Ectodermal cell (in vitro differentiated cells): ENCODE results near the gene EREG.

Experiments used
- H3K27ac ChIP-seq: 2 replicates; pipeline ENCODE4 v1.7.0; 2013; ENCODE audit warnings: mild to moderate bottlenecking, low read depth, low read length; ENCODE audit not compliant: insufficient read depth, poor library complexity, severe bottlenecking
- H3K27me3 ChIP-seq: 2 replicates; pipeline ENCODE4 v1.7.0; 2013; ENCODE audit warnings: mild to moderate bottlenecking, low read length; ENCODE audit not compliant: insufficient read depth, control insufficient read depth, poor library complexity, severe bottlenecking
- H3K36me3 ChIP-seq: one replicate; pipeline ENCODE4 v1.7.0; 2013; ENCODE audit warnings: low read length; ENCODE audit not compliant: control insufficient read depth, insufficient read depth
- H3K4me1 ChIP-seq: one replicate; pipeline ENCODE4 v1.7.0; 2013; ENCODE audit warnings: low read length; ENCODE audit not compliant: control insufficient read depth, insufficient read depth
- H3K4me3 ChIP-seq: 2 replicates; pipeline ENCODE4 v1.7.0; 2013; ENCODE audit warnings: low read depth, low read length, control low read depth; ENCODE audit not compliant: insufficient read depth
- H3K9me3 ChIP-seq: 2 replicates; pipeline ENCODE4 v1.7.0; 2013; ENCODE audit warnings: mild to moderate bottlenecking, low read length, moderate library complexity; ENCODE audit not compliant: control insufficient read depth
- WGBS, 2 experiments: methylation state at CpG; one replicate each; pipeline ENCODE4 v1.1.7; 2013; ENCODE audit warnings: missing lambda C conversion rate in 2 of 2; 5-methylcytosine and 5-hydroxymethylcytosine counted together

EREG gene

GRCh38 chr4:74368596-74368995 is 3.7 kb downstream of the EREG start:
- H3K27me3 ChIP-seq, result peaks cover 39% of the 10 kb centered on the region
- WGBS, 2 experiments, result 70 to 72% methylated on average over 4 of the region's 4 CpGs
- H3K27ac ChIP-seq, result no peak overlapping the region
- no peak overlapping the region for H3K4me3 ChIP-seq
- H3K36me3 ChIP-seq, result no peaks in the 10 kb centered on the region
- no peaks in the 10 kb centered on the region for H3K4me1 ChIP-seq
- H3K9me3 ChIP-seq, result no peaks in the 10 kb centered on the region

- H3K4me1 ChIP-seq, result no peaks in the 10 kb centered on the region
- 86 to 87% methylated on average over 2 of the region's 2 CpGs for WGBS, 2 experiments
Observed at GRCh38 chr4:74369855-74370254, 4.9 kb downstream of the EREG start.

GRCh38 chr4:74370912-74371311 is 6.0 kb downstream of the EREG start:
- Histone ChIP-seq H3K27ac (no peak overlapping the region), H3K27me3 (peaks cover 17% of the 10 kb centered on the region), H3K4me3 (no peak overlapping the region), H3K4me1 (no peaks in the 10 kb centered on the region), H3K9me3 (no peaks in the 10 kb centered on the region), H3K36me3 (no peaks in the 10 kb centered on the region)
- 0 to 4% methylated on average over 1 of the region's 1 CpG for WGBS, 2 experiments

More at GRCh38 chr4:74369855-74370254, 4.9 kb downstream of the EREG start:
- H3K36me3 ChIP-seq, result no peaks in the 10 kb centered on the region
- no peak overlapping the region for H3K4me3 ChIP-seq
- H3K27me3 ChIP-seq, result peaks cover 27% of the 10 kb centered on the region
- no peak overlapping the region for H3K27ac ChIP-seq
- H3K9me3 ChIP-seq, result no peaks in the 10 kb centered on the region

GRCh38 chr4:74374128-74374527 is 9.2 kb downstream of the EREG start:
- 87 to 88% methylated on average over 1 of the region's 1 CpG for WGBS, 2 experiments
- no peaks in the 10 kb centered on the region for H3K36me3 ChIP-seq
- H3K9me3 ChIP-seq, result no peaks in the 10 kb centered on the region
- H3K4me1 ChIP-seq, result no peaks in the 10 kb centered on the region
- no peak overlapping the region for H3K4me3 ChIP-seq
- H3K27me3 ChIP-seq, result no peaks in the 10 kb centered on the region
- H3K27ac ChIP-seq, result no peak overlapping the region

GRCh38 chr4:74374561-74375327 is 9.8 kb downstream of the EREG start:
- Histone ChIP-seq H3K4me1 (no peaks in the 10 kb centered on the region), H3K27ac (no peak overlapping the region), H3K4me3 (no peak overlapping the region), H3K36me3 (no peaks in the 10 kb centered on the region), H3K9me3 (no peaks in the 10 kb centered on the region), H3K27me3 (no peaks in the 10 kb centered on the region)
- WGBS, 2 experiments, result 94% methylated on average over 9 to 10 of the region's 10 CpGs

GRCh38 chr4:74375824-74376426 is 11.0 kb downstream of the EREG start:
- Histone ChIP-seq H3K27ac (no peak overlapping the region), H3K36me3 (no peaks in the 10 kb centered on the region), H3K4me3 (no peak overlapping the region), H3K4me1 (no peaks in the 10 kb centered on the region), H3K27me3 (no peaks in the 10 kb centered on the region), H3K9me3 (no peaks in the 10 kb centered on the region)
- 90 to 96% methylated on average over 6 to 7 of the region's 7 CpGs for WGBS, 2 experiments

GRCh38 chr4:74376888-74377483 is 12.0 kb downstream of the EREG start:
- WGBS, 2 experiments, result 60 to 93% methylated on average over 2 to 4 of the region's 4 CpGs
- no peaks in the 10 kb centered on the region for H3K36me3 ChIP-seq
- H3K27me3 ChIP-seq, result no peaks in the 10 kb centered on the region
- no peaks in the 10 kb centered on the region for H3K4me1 ChIP-seq
- H3K4me3 ChIP-seq, result no peak overlapping the region
- no peaks in the 10 kb centered on the region for H3K9me3 ChIP-seq
- H3K27ac ChIP-seq, result no peak overlapping the region

GRCh38 chr4:74377714-74378113 is 12.8 kb downstream of the EREG start:
- no peaks in the 10 kb centered on the region for H3K36me3 ChIP-seq
- no peak overlapping the region for H3K4me3 ChIP-seq
- H3K27ac ChIP-seq, result no peak overlapping the region
- WGBS, 2 experiments, result 88 to 90% methylated on average over 3 to 5 of the region's 5 CpGs
- no peaks in the 10 kb centered on the region for H3K9me3 ChIP-seq
- no peaks in the 10 kb centered on the region for H3K4me1 ChIP-seq
- H3K27me3 ChIP-seq, result no peaks in the 10 kb centered on the region

GRCh38 chr4:74378573-74378972 is 13.6 kb downstream of the EREG start:
- Histone ChIP-seq H3K27ac (no peak overlapping the region), H3K9me3 (no peaks in the 10 kb centered on the region), H3K4me1 (no peaks in the 10 kb centered on the region), H3K27me3 (no peaks in the 10 kb centered on the region), H3K36me3 (no peaks in the 10 kb centered on the region), H3K4me3 (no peak overlapping the region)

- Histone ChIP-seq H3K4me1 (no peaks in the 10 kb centered on the region), H3K27me3 (no peaks in the 10 kb centered on the region), H3K9me3 (no peaks in the 10 kb centered on the region), H3K27ac (no peak overlapping the region), H3K4me3 (no peak overlapping the region), H3K36me3 (no peaks in the 10 kb centered on the region)
- WGBS, 2 experiments, result 95 to 96% methylated on average over 4 to 5 of the region's 6 CpGs
Observed at GRCh38 chr4:74379912-74380311, 15.0 kb downstream of the EREG start.
